MM.1S (cell line): Measurements from ENCODE around the gene SLC25A20.

ENCODE experiments used
- EZH2 ChIP-seq: fragments of 300-600 bp; sonication (generic); optimal IDR thresholded peaks from 2 replicates; pipeline ENCODE3; 2017; ENCODE audit warnings: low read depth, mild to moderate bottlenecking, antibody characterized with exemption, low read length, mixed read lengths
- EZH2phosphoT487 ChIP-seq: fragments of 300-600 bp; sonication (generic); IDR thresholded peaks from 2 replicates; pipeline ENCODE4 v1.6.1; 2018; ENCODE audit warnings: antibody characterized with exemption, low read length
- TF ChIP-seq, protein P1 (sequence below): fragments of 300-600 bp; sonication (generic); IDR thresholded peaks from 2 replicates; pipeline ENCODE4 v1.5.1; 2016; ENCODE audit warnings: antibody characterized with exemption, low read length, mixed read lengths

DNA sequence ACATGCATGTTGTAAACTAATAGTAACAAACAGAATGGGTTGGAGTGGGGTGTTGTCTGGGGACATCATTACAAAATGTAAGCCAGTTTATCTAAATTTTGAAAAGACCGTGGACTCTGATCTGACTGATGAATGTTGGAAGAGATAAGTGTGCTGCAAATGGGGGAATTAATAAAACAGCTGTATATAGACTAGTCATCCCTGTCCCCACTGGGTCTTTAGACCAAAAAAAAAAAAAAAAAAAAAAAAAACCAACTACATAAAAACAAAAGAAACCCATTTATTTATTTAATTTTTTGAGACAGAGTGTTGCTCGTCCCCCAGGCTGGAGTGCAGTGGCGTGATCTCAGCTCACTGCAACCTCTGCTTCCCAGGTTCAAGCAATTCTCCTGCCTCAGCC lies 40.0 kb upstream of the SLC25A20 start:
- TF ChIP-seq, protein P1, sequence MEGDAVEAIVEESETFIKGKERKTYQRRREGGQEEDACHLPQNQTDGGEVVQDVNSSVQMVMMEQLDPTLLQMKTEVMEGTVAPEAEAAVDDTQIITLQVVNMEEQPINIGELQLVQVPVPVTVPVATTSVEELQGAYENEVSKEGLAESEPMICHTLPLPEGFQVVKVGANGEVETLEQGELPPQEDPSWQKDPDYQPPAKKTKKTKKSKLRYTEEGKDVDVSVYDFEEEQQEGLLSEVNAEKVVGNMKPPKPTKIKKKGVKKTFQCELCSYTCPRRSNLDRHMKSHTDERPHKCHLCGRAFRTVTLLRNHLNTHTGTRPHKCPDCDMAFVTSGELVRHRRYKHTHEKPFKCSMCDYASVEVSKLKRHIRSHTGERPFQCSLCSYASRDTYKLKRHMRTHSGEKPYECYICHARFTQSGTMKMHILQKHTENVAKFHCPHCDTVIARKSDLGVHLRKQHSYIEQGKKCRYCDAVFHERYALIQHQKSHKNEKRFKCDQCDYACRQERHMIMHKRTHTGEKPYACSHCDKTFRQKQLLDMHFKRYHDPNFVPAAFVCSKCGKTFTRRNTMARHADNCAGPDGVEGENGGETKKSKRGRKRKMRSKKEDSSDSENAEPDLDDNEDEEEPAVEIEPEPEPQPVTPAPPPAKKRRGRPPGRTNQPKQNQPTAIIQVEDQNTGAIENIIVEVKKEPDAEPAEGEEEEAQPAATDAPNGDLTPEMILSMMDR = no peak
- TF ChIP-seq EZH2 = no peak
- no peak for TF ChIP-seq EZH2phosphoT487
